Spleen (tissue), 11 donors: ENCODE results near the gene ITPR2. TPM values are rescaled to one million over a fixed set of nuclear protein-coding genes. Genes with fewer than 3 reads are reported as not detected.

ENCODE experiments used
- DNase-seq: peaks from one replicate; pipeline ENCODE4 v3.0.0-alpha.2; 2020
- H3K27ac ChIP-seq, 8 donors: fragments of 200-600 bp; sonication (generic) in 7 of 8; 1 replicate in 4 of 8; 2 replicates in 4 of 8; pipeline versions ENCODE4 v1.5.0 to v1.8.0; 2016 to 2021; ENCODE audit warnings: inconsistent platforms in 4 of 8, mild to moderate bottlenecking in 4 of 8, moderate library complexity in 1 of 8
- H3K27me3 ChIP-seq, 7 donors: fragments of 200-600 bp; sonication (generic) in 6 of 7; replicated peaks in 1 of 7; 1 replicate in 4 of 7; 2 replicates in 3 of 7; pipeline versions ENCODE4 v1.5.0 to v1.8.0; 2016 to 2021; ENCODE audit warnings: inconsistent platforms in 3 of 7, mild to moderate bottlenecking in 1 of 7
- H3K36me3 ChIP-seq, 6 donors: fragments of 200-600 bp; sonication (generic) in 5 of 6; 1 replicate in 4 of 6; 2 replicates in 2 of 6; pipeline versions ENCODE4 v1.5.0 to v1.8.0; 2016 to 2021; ENCODE audit warnings: inconsistent platforms in 2 of 6
- H3K4me1 ChIP-seq, 6 donors: fragments of 200-600 bp; sonication (generic) in 5 of 6; 1 replicate in 3 of 6; 2 replicates in 3 of 6; pipeline versions ENCODE4 v1.5.0 to v1.8.0; 2016 to 2021; ENCODE audit warnings: inconsistent platforms in 3 of 6
- H3K4me3 ChIP-seq, 8 donors: fragments of 200-600 bp; sonication (generic) in 7 of 8; 1 replicate in 4 of 8; 2 replicates in 4 of 8; pipeline versions ENCODE4 v1.5.0 to v1.8.0; 2016 to 2021; ENCODE audit warnings: inconsistent platforms in 4 of 8, mild to moderate bottlenecking in 4 of 8, moderate library complexity in 2 of 8
- H3K9me3 ChIP-seq, 8 donors: fragments of 200-600 bp; sonication (generic) in 7 of 8; 1 replicate in 4 of 8; 2 replicates in 4 of 8; pipeline versions ENCODE4 v1.5.0 to v1.8.0; 2016 to 2021; ENCODE audit warnings: inconsistent platforms in 4 of 8
- POLR2A ChIP-seq, 3 donors: fragments of 450-650 bp; IDR thresholded peaks; one replicate each; pipeline ENCODE4 v1.5.1; 2017; ENCODE audit warnings: antibody characterized with exemption in 3 of 3, mild to moderate bottlenecking in 1 of 3
- POLR2AphosphoS5 ChIP-seq, 3 donors: sonication (generic); formaldehyde crosslinking; IDR thresholded peaks; one replicate each; pipeline ENCODE4 v1.5.1; 2017; ENCODE audit warnings: antibody characterized with exemption in 3 of 3
- WGBS, 5 donors: extraction: QIAGEN DNeasy Blood & Tissue Kit in 3 of 5; methylation state at CpG; one replicate each; pipeline versions ENCODE4 v1.1.5 to v1.1.7; 2013 to 2018; 5-methylcytosine and 5-hydroxymethylcytosine counted together
- intact Hi-C: fragments of 100-400 bp; cut with DNase I; formaldehyde crosslinking; loops from one replicate; pipeline ENCODE4 v1.15.0; 2023; ENCODE audit warnings: low total_unique reads
- polyA plus RNA-seq, 3 donors: library from polyadenylated mRNA; stranded (reverse); fragments of 200-250 nt; gene quantifications; one replicate each; pipeline ENCODE4 v1.2.1, GENCODE V29; 2013
- total RNA-seq, 7 donors: library from RNA; depleted of rRNA in 3 of 7; stranded (reverse); fragments of >200 nt in 3 of 7; fragmentation: NEBNext Ultra II Directional in 4 of 7; extraction: Animal tissue kit (Norgen Biotek cat#: 25700) in 4 of 7; gene quantifications; one replicate each; pipeline versions ENCODE4 v1.1.0 to v1.2.1, GENCODE V29; 2016 to 2021
- TF ChIP-seq, protein P1 (sequence below), 11 experiments: fragments of 200-600 bp in 7 of 11; fragments of 450-650 bp in 4 of 11; sonication (generic) in 4 of 11; IDR thresholded peaks in 8 of 11; conservative IDR thresholded peaks in 3 of 11; 1 replicate in 7 of 11; 2 replicates in 4 of 11; pipeline versions ENCODE4 v1.4.0 to v1.8.0; 2016 to 2021; ENCODE audit warnings: antibody characterized with exemption in 11 of 11, inconsistent platforms in 4 of 11, mild to moderate bottlenecking in 1 of 11
- donor health status: healthy with polysubstance abuse.
- donor health status: DM: no; HTN: no; CAD: no; lungs with moderate emphysema.
- donor health status: DM: no; HTN: no; CAD: no.
- donor health status: Bipolar disorder and iron deficiency.
- donor health status: healthy.
- donor health status: DM: no; HTN: no; CAD: no.
- donor health status: DM: yes; HTN: yes; CAD: no.

Gene ITPR2
- total and polyA plus RNA-seq, 10 donors, result 3.2 to 105 (median 60.4) TPM

DNA sequence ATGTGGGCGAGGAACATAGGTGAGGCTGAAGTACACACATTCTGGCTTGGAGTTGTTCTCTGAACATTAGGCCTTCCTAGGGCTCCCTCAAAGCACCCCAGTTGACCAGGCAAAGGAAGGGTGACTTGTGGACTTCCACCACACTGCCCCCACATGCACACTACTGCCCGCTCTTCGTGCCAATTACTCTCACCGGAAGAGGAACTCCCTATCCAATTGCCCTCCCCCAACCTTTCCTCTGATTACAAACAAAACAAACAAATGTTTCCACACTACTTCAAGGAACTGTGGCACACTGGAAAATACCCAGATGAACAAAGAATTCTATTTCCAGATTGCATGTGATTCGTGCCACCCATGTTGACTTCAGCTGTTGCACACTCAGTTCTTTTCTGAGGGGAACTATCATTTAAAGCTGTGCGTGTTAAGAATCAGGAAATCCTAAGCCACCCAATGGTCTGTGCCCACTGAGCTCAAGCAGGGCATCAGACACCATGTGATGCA is 498.3 kb downstream of the ITPR2 start:
- 76 to 88% (median 80%) methylated on average over 6 of the region's 6 CpGs for WGBS, 5 donors

DNA sequence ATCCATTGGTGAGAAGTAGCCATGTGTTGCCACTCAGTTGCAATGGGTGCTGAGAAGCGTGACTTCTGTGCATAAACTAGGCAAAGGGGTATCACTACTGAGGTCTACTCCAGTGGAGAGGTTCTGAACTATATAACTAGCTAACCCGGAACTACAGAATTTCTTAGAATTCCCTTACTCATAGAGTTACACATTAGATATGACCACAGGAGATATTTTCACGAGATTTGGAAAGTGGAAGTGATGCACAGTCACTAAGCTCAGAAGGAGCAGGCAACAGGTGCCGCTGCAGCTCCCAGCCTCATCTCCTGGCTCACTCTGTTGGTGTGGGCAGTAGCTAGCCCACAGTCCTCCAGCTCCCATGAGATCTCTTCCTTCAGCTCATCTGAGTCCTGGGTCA is 501.0 kb downstream of the ITPR2 start:
- Histone ChIP-seq H3K4me1 (peaks cover 0 to 16% (median 12%) of the 10 kb centered on the region in 6 donors), H3K4me3 (no peak overlapping the region), H3K9me3 (peaks cover 0 to 6% (median 0%) of the 10 kb centered on the region in 8 donors), H3K36me3 (peaks cover 0 to 4% (median 0%) of the 10 kb centered on the region in 6 donors), H3K27ac (no peak overlapping the region), H3K27me3 (no peaks in the 10 kb centered on the region)
- 79 to 97% (median 88%) methylated on average over 4 of the region's 4 CpGs for WGBS, 5 donors
- no peak for DNase-seq
- intact Hi-C loops, result no loop called here
- TF ChIP-seq, protein P1, sequence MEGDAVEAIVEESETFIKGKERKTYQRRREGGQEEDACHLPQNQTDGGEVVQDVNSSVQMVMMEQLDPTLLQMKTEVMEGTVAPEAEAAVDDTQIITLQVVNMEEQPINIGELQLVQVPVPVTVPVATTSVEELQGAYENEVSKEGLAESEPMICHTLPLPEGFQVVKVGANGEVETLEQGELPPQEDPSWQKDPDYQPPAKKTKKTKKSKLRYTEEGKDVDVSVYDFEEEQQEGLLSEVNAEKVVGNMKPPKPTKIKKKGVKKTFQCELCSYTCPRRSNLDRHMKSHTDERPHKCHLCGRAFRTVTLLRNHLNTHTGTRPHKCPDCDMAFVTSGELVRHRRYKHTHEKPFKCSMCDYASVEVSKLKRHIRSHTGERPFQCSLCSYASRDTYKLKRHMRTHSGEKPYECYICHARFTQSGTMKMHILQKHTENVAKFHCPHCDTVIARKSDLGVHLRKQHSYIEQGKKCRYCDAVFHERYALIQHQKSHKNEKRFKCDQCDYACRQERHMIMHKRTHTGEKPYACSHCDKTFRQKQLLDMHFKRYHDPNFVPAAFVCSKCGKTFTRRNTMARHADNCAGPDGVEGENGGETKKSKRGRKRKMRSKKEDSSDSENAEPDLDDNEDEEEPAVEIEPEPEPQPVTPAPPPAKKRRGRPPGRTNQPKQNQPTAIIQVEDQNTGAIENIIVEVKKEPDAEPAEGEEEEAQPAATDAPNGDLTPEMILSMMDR (IDR thresholded peaks at IDR 0.05 in 8 of 11, conservative IDR thresholded peaks at IDR 0.05 in 3 of 11), result no peak
- TF ChIP-seq POLR2AphosphoS5 (IDR thresholded peaks at IDR 0.05), result no peak
- TF ChIP-seq POLR2A (IDR thresholded peaks at IDR 0.05), result no peak

More for the DNA sequence above, 498.3 kb downstream of the ITPR2 start:
- DNase-seq, result no peak
- Histone ChIP-seq H3K27me3 (no peaks in the 10 kb centered on the region), H3K4me1 (no peaks in the 10 kb centered on the region), H3K9me3 (peaks cover 0 to 6% (median 0%) of the 10 kb centered on the region in 8 donors), H3K36me3 (peaks cover 0 to 24% (median 9%) of the 10 kb centered on the region in 6 donors), H3K27ac (no peak overlapping the region), H3K4me3 (no peak overlapping the region)
- intact Hi-C loops, result no loop called here
- peak in 1 of 3 donors; percentile 22 for TF ChIP-seq POLR2AphosphoS5 (IDR thresholded peaks at IDR 0.05)
- TF ChIP-seq, protein P1 (IDR thresholded peaks at IDR 0.05 in 8 of 11, conservative IDR thresholded peaks at IDR 0.05 in 3 of 11), result no peak
- no peak for TF ChIP-seq POLR2A (IDR thresholded peaks at IDR 0.05)

DNA sequence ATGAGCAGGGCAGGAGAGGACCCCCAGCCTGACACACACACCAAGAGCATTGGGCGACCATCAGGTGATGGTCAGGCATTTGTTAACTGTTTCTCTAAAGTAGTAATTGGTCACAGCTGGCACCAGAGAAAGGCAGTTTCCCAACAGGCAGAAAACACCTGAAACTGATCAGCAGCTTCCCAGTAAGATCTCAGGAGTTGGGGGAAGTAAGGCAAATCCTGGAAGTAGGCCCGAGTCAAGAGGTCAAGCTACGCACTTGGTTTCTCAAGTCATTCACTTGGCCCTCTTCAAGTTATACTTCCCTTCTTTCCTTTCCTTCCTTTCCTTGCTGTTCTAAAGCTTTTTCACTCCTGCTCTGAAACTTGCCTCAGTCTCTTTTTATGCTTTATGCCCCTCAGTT is 501.9 kb downstream of the ITPR2 start:
- WGBS, 5 donors, result 75 to 92% (median 88%) methylated on average over 3 of the region's 3 CpGs
- TF ChIP-seq POLR2AphosphoS5 (IDR thresholded peaks at IDR 0.05), result no peak
- TF ChIP-seq, protein P1 (IDR thresholded peaks at IDR 0.05 in 8 of 11, conservative IDR thresholded peaks at IDR 0.05 in 3 of 11), result no peak
- no peak for TF ChIP-seq POLR2A (IDR thresholded peaks at IDR 0.05)
- intact Hi-C loops, result no loop called here
- DNase-seq, result no peak
- H3K27ac ChIP-seq, result no peak overlapping the region
- no peak overlapping the region for H3K4me3 ChIP-seq
- H3K4me1 ChIP-seq, result peaks cover 0 to 16% (median 12%) of the 10 kb centered on the region in 6 donors
- H3K36me3 ChIP-seq, result peaks cover 0 to 4% (median 0%) of the 10 kb centered on the region in 6 donors
- peaks cover 0 to 6% (median 0%) of the 10 kb centered on the region in 8 donors for H3K9me3 ChIP-seq
- no peaks in the 10 kb centered on the region for H3K27me3 ChIP-seq

DNA sequence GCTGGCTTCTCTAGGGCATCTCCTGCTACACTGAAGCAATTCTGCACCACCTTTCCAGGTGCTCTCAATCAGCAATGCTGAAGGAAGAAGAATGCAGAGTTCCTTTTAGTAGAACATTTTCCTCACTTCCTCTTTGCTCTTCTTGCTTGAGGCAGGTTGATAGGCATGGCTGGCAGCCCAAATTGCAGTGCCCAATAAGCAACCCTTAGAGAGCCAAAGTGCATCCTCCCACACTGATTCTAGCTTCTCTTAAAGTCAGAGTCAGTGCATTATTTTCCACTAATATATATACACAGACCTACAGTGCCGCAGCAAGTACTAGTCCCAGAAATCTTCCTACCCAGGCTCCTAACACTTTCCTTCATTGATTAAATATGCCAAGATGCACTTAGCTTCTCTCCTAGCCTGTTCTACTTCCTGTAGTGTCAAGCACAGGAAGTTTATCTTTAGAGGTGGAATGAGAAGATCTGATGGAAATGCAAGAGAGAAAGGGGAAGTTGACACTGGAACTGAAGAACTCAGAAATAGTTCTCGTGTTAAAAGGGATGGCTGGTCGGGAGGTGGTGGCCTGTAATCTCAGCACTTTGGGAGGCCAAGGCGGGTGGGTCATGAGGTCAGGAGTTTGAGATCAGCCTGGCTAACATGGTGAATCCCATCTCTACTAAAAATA is 504.9 kb downstream of the ITPR2 start:
- intact Hi-C loops, result no loop called here
- Histone ChIP-seq H3K36me3 (no peaks in the 10 kb centered on the region), H3K4me3 (no peak overlapping the region), H3K27ac (peak overlapping the region in 3 of 8 donors; percentile 13 to 32 (median 27)), H3K27me3 (no peaks in the 10 kb centered on the region), H3K9me3 (no peaks in the 10 kb centered on the region), H3K4me1 (peaks cover 0 to 16% (median 12%) of the 10 kb centered on the region in 6 donors)
- no peak for DNase-seq
- TF ChIP-seq, protein P1 (IDR thresholded peaks at IDR 0.05 in 8 of 11, conservative IDR thresholded peaks at IDR 0.05 in 3 of 11), result no peak
- TF ChIP-seq POLR2A (IDR thresholded peaks at IDR 0.05), result no peak
- no peak for TF ChIP-seq POLR2AphosphoS5 (IDR thresholded peaks at IDR 0.05)
- WGBS, 5 donors, result 20 to 34% (median 27%) methylated on average over 4 of the region's 4 CpGs
